GM12865 (cell line): ENCODE data around the gene UBE2Q1.

Experiments used
- DNase-seq: peaks from one replicate; pipeline ENCODE4 v3.0.0; 2010; ENCODE audit warnings: low read depth
- H3K4me3 ChIP-seq: 2 replicates; pipeline ENCODE4 v1.5.1; 2011; ENCODE audit warnings: mild to moderate bottlenecking, low read depth, low read length, control low read depth
- CTCF ChIP-seq: IDR thresholded peaks from 2 replicates; pipeline ENCODE4 v1.5.1; 2011; ENCODE audit warnings: low read length, control low read depth, low read depth, inconsistent platforms; ENCODE audit not compliant: insufficient read depth; ENCODE audit errors: missing control alignments

The UBE2Q1 gene

GRCh38 chr1:154500533-154500932, 57.9 kb downstream of the UBE2Q1 start:
- no peak overlapping the region for H3K4me3 ChIP-seq
- no peak for TF ChIP-seq CTCF
- no peak for DNase-seq

GRCh38 chr1:154499446-154499845, 59.0 kb downstream of the UBE2Q1 start:
- no peak for DNase-seq
- no peak for TF ChIP-seq CTCF
- no peak overlapping the region for H3K4me3 ChIP-seq
